AG08395 (cell line): ENCODE data around the gene CDK7.
"Not testable (repeated sequence)": the region's sequence is repeated elsewhere in the genome, so short reads cannot be mapped to it uniquely, and the experiment has no call there.

ENCODE experiments used
- DNase-seq: peaks from one replicate; pipeline ENCODE4 v3.0.0; 2012; ENCODE audit warnings: mixed read lengths, low spot score

Gene CDK7

GRCh38 chr5:69237877-69238276 is 3.2 kb downstream of the CDK7 start:
- DNase-seq, result no peak

DNA sequence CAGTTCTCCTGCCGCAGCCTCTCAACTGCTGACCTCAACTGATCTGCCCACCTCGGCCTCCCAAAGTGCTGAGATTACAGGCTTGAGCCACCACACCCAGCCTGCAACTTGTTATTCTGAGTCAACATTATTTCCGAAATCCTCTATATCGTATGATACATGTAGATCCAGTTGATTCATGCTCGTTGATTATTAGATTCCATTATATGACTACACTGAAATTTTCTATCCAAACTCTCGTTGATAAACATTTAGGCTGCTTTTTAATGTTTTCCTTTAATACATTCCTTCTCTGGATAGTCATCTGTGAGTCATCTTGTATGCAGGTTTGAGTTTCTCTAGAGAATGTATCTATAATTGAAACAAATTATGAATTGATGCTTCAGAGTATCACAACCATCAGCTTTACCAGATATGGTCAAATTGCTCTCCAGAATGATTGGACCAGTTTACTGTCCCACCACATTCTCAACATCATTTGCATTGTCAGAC is 4.1 kb downstream of the CDK7 start:
- DNase-seq, result peak; percentile 61

GRCh38 chr5:69242215-69242927 is 7.7 kb downstream of the CDK7 start:
- DNase-seq, result no peak

GRCh38 chr5:69245031-69245430 is 10.3 kb downstream of the CDK7 start:
- DNase-seq, result no peak

DNA sequence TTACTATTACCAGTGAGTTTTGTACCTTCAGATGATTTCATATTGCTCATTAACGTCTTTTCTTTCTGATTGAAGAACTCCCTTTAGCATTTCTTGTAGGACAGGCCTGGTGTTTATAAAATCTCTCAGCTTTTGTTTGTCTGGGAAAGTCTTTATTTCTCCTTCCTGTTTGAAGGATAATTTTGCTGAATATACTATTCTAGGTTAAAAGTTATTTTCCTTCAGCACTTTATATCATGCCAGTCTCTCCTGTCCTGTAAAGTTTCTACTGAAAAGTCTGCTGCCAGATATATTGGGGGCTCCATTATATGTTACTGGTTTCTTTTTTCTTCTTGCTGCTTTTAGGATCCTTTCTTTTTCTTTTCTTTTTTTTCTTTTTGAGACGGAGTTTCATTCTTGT is 13.3 kb downstream of the CDK7 start:
- no peak for DNase-seq

- DNase-seq, result no peak
Measured at GRCh38 chr5:69250593-69250992, 15.9 kb downstream of the CDK7 start.

GRCh38 chr5:69252437-69252836 is 17.8 kb downstream of the CDK7 start:
- DNase-seq, result no peak

DNA sequence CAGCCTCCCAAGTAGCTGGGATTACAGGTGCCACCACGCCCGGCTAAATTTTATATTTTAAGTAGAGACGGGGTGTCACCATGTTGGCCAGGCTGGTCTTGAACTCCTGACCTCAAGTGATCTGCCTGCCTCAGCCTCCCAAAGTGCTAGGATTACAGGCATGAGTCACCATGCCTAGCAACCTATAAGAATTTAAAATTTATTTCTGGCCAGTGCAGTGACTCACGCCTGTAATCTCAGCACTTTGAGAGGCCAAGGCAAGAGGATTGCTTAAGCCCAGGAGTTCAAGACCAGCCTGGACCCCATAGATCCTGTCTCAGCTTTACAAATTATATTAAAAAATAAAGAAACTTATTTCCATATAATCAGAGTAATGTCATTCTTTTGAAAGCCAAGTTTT is 21.3 kb downstream of the CDK7 start:
- DNase-seq, result not testable (repeated sequence)

- no peak for DNase-seq
Measured at GRCh38 chr5:69257577-69257976, 22.9 kb downstream of the CDK7 start.

DNA sequence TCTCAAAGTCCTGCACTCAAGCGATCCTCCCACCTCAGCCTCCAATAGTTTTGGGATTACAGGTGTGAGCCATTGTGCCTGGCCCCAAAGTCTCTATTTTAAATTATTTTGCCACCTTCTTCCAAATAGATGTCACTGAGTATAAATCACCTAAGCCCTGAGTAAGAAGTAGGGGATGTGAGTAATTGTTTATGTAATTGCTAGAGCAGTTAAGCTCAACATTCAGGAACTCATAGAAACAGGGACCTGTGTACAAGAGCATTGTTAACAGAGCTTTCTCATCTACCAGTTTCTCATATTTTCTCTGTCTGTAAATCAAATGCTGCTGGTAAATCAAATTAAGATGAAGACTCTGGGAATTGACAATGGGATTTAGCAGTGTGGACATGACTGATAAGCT is 26.3 kb downstream of the CDK7 start:
- no peak for DNase-seq

- DNase-seq, result no peak
Measured at GRCh38 chr5:69265931-69266330, 31.2 kb downstream of the CDK7 start.

DNA sequence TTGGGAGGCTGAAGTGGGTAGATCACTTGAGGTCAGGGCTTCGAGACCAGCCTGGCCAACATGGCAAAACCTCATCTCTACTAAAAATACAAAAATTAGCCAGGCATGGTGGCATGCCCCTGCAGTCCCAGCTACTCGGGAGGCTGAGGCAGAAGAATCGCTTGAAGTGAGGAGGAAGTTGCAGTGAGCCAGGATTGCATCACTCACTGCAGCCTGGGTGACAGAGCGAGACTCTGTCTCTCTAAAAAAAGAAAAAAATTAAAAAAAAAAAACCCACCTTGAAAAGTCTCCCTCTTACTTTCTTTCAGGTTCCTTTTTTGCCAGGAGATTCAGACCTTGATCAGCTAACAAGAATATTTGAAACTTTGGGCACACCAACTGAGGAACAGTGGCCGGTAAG is 34.2 kb downstream of the CDK7 start:
- no peak for DNase-seq

DNA sequence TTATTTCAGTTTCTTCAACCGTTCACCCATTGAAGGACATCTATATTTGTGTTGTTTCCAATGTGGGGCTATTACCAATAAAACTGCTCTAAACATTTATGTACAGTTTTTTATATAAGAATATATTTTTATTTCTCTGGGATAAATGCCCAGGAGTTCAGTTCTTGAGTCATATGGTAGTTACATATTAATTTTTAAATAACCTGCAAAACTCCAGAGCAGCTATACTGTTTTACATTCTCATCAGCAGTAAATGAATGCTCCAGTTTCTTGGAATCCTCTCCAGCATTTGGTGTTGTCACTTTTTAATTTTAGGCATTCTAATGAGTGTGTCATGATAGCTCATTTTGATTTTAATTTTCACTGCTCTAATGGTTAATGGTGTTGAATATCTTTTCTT is 36.2 kb downstream of the CDK7 start:
- no peak for DNase-seq

GRCh38 chr5:69271376-69271775 is 36.7 kb downstream of the CDK7 start:
- DNase-seq, result no peak

DNA sequence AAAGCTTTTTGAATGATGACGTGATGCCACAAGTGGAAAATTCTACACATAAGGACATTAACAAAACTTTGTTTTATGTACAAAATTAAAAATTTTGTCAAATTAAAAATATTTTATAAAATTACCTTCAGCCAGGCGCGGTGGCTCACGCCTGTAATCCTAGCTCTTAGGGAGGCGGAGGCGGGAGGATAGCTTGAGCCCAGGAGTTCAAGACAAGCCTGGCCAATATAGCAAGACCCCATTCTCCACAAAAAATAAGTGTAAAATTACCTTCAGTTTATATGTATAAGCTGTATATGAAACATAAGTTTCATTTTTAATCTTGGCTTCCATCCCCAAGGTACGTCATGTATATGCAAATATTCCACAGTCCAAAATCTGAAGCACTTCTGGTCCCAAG is 40.9 kb downstream of the CDK7 start:
- DNase-seq, result no peak

- DNase-seq, result peak; percentile 46
Measured at GRCh38 chr5:69276422-69277174, 41.9 kb downstream of the CDK7 start.

DNA sequence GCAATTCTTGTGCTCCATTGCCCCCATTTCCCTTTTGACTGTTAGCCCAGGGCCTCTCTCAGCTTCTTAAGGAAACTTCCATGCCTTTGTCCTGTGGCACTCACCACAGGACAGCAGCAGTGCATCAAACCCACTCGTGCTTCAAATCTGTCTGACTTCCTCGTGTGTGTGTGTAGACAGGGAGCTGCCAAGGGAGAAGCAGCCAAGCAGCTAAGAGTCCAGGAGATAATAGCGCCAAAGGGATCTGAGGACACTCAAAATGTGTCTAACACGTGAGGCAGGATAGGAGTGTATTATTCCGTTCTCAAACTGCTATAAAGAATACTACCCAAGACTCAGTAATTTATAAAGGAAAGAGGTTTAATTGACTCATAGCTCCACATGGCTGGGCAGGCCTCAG is 44.8 kb downstream of the CDK7 start:
- DNase-seq, result no peak

DNA sequence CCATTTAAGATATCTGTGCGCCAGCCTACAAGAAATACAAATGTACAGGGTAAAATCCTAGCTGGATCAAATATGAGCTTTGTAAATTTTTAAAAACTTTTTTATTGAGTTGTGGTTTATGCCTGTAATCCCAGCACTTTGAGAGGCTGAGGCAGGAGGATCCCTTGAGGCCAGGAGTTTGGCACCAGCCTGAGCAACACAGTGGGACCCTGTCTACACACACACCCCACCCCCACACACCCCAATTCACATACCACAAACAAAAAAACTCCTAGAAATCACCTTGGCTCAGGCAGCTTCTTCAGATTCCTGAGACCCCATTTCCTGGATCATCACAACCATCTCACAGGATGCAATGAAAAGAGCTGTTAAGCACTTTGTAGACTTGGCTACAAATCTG is 46.4 kb downstream of the CDK7 start:
- DNase-seq, result no peak

DNA sequence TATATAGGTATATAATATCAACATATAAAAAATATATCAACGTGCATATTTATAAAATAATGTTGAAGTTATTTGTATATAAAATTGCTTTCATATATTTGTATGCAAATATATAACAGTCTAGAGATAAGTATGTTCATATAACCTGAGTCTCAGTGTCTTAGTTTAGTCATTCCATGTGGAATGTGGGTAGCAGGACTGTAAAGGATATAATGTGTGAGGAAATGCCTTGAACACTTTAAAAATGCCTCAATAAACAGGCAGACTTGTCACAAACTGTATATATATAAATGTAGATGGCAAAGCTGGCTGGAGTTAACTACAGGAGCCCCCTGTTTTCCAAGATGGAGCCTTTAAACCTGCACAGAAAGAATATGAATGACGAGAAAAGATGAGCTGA is 49.5 kb downstream of the CDK7 start:
- DNase-seq, result no peak

DNA sequence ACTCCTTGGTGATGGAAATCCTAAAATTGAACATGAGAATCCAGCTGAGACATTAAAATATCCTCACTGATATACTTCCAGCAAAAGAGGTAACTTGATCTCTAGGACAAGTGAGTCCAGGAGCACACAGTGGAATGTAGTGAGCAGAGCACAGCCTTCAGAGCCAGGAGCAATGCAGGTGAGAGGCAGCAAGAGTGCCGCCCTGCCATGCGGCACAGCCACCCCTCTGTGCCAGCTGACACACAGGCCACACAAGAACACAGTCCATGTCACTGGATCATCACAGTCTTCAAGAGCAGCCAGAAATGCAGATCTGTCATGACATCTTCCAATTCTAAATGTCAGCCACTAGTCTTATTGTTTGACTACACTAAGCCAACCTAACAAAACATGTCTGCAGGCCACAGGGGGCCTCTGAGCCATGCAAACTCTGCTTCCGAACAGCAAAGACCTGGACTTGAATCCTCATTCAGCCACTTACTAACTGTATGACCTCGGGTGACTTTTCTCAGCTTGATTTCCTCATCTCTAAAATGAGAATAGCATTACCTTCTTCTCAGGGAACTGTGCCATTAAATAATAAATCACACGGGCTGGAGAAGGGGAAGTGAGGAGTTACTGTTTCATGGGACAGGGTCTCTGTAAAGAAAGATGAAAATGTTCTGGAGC is 50.9 kb downstream of the CDK7 start:
- no peak for DNase-seq

DNA sequence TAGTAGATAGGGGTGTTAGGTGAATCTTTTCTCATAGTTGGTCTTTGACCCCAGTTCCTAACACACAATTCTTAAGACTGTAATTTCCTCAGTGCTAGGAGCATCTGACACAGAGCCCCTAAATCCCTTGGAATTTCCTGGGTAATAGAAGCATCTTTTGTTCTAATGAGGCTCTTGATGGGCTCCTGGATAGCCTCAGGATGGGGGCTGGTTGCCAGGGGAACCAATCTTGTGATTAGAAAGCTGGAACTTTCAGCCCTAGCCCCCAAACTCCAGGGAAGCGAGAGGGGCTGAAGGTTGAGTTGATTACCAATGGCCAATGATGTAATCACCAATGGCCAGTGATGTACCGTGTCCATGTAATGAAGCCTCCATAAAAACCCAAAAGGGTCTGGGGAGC is 53.4 kb downstream of the CDK7 start:
- no peak for DNase-seq

DNA sequence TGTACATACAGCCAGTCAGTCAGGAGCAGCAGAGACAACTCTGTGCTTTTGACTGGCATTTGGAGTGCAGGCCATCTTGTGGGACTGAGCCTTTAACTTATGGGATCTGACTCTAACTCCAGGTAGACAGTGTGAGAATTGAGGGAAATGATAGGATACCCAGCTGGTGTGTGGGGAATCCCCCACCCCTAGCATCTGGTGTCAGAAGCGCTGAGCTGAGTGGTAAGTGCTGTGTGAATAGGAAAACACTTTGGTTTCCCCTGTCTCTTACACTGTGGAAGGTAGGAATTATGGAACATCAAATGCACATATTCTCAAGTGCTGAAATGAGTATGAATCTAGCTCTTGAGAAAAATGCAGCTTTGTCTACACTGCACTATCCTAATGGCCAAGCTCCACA is 54.0 kb downstream of the CDK7 start:
- no peak for DNase-seq

- no peak for DNase-seq
Measured at GRCh38 chr5:69292306-69292705, 57.6 kb downstream of the CDK7 start.
